Bronchial epithelial cell (primary cell): ENCODE measurements around the gene SPTBN1. TPM values are rescaled to one million over a fixed set of nuclear protein-coding genes. Genes with fewer than 3 reads are reported as not detected.

Experiments
- DNase-seq: peaks from one replicate; pipeline ENCODE4 v3.0.0-alpha.2; 2010; ENCODE audit warnings: low read depth
- FAIRE-seq: peaks from 2 replicates; lab custom pipeline; 2011; peaks lifted over from hg19 to GRCh38; lab: Jason Lieb, UNC
- H3K27me3 ChIP-seq: 2 replicates; pipeline ENCODE4 v1.5.1; 2011; ENCODE audit warnings: low read length; ENCODE audit not compliant: control insufficient read depth, insufficient read depth
- H3K36me3 ChIP-seq: 2 replicates; pipeline ENCODE4 v1.5.1; 2011; ENCODE audit warnings: low read length; ENCODE audit not compliant: control insufficient read depth, insufficient read depth
- H3K4me3 ChIP-seq: 2 replicates; pipeline ENCODE4 v1.5.1; 2011; ENCODE audit warnings: mild to moderate bottlenecking, low read depth, low read length, control low read depth
- CTCF ChIP-seq: IDR thresholded peaks from 2 replicates; pipeline ENCODE4 v1.5.1; 2011; ENCODE audit warnings: mild to moderate bottlenecking, moderate library complexity, low read length, control low read depth, inconsistent platforms; ENCODE audit not compliant: insufficient read depth, severe bottlenecking
- total RNA-seq: library from RNA; depleted of rRNA; stranded (reverse); fragments of >200 nt; gene quantifications from 2 replicates; pipeline ENCODE4 v1.2.1, GENCODE V29; 2014

The SPTBN1 gene
- total RNA-seq, 1 donor from 2014 or later, result 339 TPM

- Histone ChIP-seq H3K27me3 (no peaks in the 10 kb centered on the region), H3K36me3 (peaks cover 5% of the 10 kb centered on the region), H3K4me3 (no peak overlapping the region)
- no peak for TF ChIP-seq CTCF
- DNase-seq, result no peak
- FAIRE-seq, result no peak
These were observed 128.5 kb downstream of the SPTBN1 start for GRCh38 chr2:54584598-54584997.

GRCh38 chr2:54585136-54585733 lies 129.1 kb downstream of the SPTBN1 start:
- no peak for FAIRE-seq
- H3K4me3 ChIP-seq, result no peak overlapping the region
- peaks cover 5% of the 10 kb centered on the region for H3K36me3 ChIP-seq
- TF ChIP-seq CTCF, result no peak
- no peaks in the 10 kb centered on the region for H3K27me3 ChIP-seq
- DNase-seq, result no peak

GRCh38 chr2:54586062-54586461 lies 129.9 kb downstream of the SPTBN1 start:
- FAIRE-seq (no peak), DNase-seq (no peak)
- Histone ChIP-seq H3K36me3 (peaks cover 5% of the 10 kb centered on the region), H3K27me3 (no peaks in the 10 kb centered on the region), H3K4me3 (no peak overlapping the region)
- TF ChIP-seq CTCF, result no peak

- TF ChIP-seq CTCF, result no peak
- Histone ChIP-seq H3K4me3 (no peak overlapping the region), H3K27me3 (no peaks in the 10 kb centered on the region), H3K36me3 (peaks cover 4% of the 10 kb centered on the region)
- no peak for FAIRE-seq
- DNase-seq, result no peak
These were observed 130.4 kb downstream of the SPTBN1 start for GRCh38 chr2:54586494-54586893.

GRCh38 chr2:54587171-54588016 lies 131.3 kb downstream of the SPTBN1 start:
- H3K27me3 ChIP-seq, result no peaks in the 10 kb centered on the region
- no peak for TF ChIP-seq CTCF
- no peak overlapping the region for H3K4me3 ChIP-seq
- no peak for DNase-seq
- H3K36me3 ChIP-seq, result no peaks in the 10 kb centered on the region
- FAIRE-seq, result no peak
